NCI-H748 (cell line): Measurements from ENCODE around the gene FAM83C.
"Not testable (repeated sequence)": the region's sequence is repeated elsewhere in the genome, so short reads cannot be mapped to it uniquely, and the experiment has no call there.

Experiments used
- DNase-seq: peaks from one replicate; lab custom pipeline; 2025; ENCODE audit not compliant: unreplicated experiment; lab: John Stamatoyannopoulos, UW

FAM83C gene

DNA sequence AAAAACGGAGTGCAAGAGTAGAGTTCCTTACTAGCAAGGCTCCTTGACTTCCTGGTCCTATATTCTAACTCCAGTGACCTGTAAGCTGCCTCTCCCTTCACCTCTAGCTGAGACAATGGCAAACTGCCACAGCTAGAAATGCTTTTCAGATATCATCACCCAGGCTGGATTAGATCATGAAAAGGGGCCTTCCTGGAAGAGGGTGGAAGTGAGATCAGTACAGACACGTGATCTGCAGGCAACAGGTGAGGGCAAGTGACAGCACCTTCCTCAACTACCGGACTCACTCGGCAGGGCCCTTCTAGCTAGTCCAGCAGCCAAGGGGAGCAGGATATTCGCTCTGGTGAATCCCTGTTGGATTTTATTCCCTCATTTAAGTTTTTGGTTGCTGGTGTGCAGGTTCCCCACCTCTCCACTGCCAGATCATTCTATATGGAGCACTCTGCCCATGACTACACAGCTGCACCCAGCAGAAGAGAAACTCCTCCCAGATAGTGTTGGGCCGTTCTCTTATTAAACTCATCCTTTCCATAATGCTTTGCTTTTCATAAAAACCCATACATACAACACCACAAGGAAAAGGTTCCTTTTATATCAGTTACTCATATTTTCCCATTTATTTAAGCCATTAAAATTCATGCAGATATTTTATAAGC, 26.4 kb upstream of the FAM83C start:
- no peak for DNase-seq

DNA sequence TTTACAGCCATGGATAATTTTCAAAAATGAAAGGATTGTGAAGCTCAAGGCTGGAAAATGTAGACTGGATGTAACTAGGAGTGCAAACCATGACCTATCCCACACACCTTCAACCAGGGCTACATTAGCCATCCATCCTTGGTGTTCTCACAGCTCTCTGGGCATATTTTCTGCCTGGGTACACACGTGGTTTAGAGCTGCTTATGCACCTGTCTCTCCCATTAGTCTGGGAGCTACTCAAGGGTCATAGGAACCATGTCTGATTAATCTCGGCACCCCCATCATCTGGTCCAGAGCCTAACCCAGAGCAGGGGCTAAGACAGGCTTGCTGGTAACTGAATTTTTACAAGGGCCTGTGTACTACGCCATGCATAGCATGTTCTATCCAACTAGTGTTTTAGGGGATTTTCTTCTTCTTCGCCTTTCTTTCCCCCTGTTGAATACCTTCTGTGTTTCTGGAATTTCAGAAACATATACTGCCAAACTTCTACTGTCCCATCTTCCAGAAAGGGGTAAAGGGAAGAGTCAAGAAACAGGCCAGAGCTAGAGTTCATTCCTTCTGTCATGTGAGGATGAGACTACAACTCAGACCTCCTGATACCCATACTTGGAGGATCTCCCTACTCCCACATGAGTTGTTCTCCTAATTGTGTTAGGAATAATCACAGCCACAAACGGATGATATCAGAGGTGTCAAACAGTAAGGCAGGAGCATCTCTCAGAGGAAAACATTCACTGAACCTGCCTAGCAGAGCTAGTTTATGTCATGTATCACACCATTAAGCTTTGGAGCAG, 25.4 kb upstream of the FAM83C start:
- no peak for DNase-seq

DNA sequence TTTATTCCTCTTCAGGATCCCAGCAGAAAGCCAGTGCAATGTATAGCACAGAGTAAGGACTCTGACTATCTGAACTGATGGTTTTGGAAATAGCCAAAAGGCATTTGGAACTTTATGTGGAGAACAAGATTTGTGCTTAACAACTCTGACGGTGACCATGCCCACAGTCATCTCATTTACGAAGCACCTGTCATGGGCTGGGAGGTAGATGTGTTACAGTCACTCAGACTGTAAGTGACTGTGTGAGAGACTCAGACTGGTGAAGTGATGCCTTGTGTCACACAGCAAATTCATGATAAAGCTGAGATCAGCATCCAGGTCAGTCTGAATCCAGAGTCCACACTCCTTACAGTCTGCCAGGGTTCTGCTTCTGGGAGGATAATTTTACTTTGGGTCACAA, 23.9 kb upstream of the FAM83C start:
- DNase-seq = no peak

- not testable (repeated sequence) for DNase-seq
Observed at GRCh38 chr20:35315632-35316020, 23.4 kb upstream of the FAM83C start.

- no peak for DNase-seq
Observed at GRCh38 chr20:35314816-35315631, 22.8 kb upstream of the FAM83C start.

DNA sequence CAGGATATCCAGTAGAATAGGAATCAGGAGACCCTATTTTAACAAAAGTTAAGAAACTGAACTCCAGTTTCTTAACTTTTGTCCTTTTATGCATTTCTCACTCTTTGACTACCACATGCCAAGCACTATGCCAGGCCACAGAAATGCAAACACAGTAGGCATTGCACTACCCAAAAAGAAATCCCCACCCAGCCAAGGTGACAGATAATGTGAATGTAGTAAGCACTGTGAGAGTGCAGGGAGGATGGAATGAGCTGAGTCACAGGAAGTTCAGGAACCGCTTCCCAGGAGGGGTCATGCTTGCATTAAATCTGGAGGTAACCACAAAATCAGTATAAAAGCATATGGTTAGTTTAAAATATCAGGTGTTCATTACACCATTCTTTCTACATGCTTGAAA, 20.1 kb upstream of the FAM83C start:
- no peak for DNase-seq

DNA sequence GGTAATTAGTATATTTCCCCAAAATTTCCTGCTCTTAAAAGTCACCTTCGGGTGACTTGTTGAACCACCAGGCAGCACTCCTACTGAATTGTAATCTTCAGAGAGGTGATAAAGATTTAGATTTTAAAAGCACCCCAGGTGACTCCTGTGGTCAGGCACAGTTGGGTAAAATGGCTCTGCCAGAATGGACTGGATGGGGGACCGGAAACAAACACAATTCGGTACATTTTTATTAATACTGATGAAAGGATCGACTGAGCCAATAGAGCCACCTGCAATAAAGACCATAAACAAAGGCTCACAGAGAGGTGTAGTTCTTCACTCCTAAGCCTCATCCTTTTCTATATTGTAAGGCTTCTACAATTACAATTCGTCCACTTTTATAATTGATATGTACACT, 19.6 kb upstream of the FAM83C start:
- DNase-seq = no peak

DNA sequence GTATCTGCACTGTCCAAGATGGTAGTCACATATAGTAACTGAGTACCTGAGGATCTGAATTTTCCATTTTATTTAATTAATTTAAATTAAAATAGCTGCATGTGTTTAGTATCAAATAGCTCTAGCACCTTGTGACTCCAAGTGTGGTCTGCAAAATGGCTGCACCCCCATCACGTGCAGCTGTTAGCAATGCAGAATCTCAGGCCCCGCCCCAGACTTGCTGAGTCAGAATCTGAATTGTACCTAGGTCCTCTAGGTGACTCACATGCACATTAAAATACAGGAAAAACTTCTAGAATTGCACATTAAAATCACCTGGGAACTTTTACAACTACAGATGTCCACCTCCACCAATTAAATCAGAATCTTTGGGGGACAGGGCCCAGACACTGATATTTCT, 19.2 kb upstream of the FAM83C start:
- no peak for DNase-seq

GRCh38 chr20:35307666-35308653, 15.7 kb upstream of the FAM83C start:
- DNase-seq = no peak

DNA sequence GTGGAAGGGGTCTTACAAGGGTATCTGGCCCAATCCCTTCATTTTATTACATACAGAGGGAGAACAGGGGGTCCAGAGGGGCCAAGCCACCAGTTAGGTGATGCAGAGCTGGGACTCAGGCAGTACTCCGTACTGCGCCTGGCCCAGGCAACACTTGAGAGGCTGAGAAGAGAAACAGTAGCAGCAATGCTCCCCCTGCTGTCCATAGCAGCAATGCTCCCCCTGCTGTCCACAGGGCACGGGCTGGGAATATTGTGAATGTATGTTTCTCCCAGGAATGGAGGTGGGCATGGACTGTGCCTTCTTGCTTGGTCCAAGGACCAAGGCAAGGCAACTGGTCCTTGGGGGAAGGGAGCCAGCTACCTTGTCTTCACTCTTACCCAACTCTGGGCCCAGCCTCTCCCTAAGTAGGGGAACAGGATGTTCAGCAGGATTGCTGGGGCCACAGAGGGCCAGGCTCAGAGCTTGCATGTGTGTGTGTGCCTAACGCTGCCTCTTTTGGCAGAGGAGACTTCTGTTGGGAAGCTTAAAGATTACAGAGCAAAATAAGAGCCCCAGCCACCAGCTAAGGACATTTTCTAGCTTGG, 14.8 kb upstream of the FAM83C start:
- DNase-seq = peak; percentile 49

GRCh38 chr20:35305682-35306556, 13.7 kb upstream of the FAM83C start:
- no peak for DNase-seq

GRCh38 chr20:35304956-35305355, 12.7 kb upstream of the FAM83C start:
- no peak for DNase-seq

- peak; percentile 82 for DNase-seq
Observed at GRCh38 chr20:35303735-35304491, 11.7 kb upstream of the FAM83C start.

DNA sequence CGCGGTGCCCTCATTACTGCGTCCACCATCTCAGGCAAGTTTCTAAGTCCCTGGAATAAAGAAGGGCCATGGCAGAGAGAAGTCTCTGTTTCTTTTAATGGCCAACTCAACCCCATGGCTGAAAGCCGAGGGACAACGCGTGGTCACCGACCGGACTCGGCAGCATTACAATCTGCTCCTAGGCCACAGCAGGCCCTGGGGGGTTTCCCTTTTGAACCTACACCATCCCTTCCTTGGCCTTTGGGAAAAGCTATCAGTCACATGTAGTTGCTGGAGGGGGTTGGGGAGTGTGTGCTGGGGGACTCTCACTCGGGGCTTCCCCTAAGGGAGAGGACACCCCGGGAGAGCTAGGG, 11.1 kb upstream of the FAM83C start:
- no peak for DNase-seq

DNA sequence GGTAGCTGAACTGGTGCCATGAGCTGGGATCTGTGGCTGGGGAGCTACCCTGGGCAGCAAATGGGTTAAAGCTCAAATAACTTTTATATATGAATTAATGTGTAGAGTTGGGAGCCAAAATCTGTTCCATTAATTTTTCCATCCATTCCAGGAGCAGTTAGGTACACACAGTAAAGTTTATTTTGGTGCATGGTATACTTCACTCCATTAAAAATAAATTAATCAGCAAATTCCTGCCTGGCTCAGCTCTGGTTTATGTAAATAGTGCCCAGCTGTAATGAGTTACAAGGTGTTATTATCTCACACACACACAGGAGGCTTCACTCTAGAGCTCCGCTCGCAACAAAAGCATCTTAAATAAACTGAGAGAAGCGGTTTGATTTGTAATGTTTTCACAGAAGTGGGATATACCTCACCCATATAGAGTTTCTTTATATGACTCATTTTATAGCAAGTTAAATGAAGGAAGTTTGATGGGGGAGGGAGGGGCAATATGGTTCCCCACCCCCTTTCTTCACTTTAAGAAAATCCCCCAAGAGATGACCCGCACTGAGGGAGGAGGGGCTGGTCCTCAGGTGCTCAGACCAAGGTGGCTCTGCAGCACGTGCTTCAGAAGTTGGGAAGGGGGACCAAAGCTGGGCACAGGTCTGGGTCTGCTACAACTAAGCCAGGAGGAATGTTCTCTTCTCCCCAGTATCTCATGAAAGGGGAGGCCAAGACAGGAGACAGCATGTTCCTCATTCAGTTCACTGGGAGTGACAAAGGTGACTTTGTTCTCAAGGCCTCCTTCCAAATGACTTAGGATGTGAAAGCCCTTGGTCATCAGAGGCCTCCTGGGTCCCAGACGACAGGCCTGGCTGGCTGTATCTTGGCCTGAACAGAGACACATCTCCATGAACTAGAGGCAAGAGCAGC, 10.5 kb upstream of the FAM83C start:
- DNase-seq = no peak

DNA sequence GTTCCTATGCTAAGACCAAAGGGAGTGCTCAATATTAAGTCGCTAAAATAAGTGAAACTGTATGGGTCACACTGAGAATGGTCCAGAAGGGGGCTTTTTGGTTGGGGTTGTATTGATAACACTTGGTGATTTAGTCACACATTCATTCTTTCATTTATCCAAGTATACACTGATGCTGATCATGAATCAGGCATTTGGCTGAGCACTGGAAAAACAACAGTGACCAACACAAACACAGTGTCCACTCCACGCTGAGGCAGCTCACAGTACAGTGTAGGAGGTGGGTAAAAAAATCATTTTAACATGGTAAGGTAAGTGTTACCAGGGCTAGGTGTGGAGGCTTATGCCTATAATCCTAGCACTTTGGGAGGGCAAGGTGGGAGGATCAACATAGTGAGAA, 9.2 kb upstream of the FAM83C start:
- no peak for DNase-seq

DNA sequence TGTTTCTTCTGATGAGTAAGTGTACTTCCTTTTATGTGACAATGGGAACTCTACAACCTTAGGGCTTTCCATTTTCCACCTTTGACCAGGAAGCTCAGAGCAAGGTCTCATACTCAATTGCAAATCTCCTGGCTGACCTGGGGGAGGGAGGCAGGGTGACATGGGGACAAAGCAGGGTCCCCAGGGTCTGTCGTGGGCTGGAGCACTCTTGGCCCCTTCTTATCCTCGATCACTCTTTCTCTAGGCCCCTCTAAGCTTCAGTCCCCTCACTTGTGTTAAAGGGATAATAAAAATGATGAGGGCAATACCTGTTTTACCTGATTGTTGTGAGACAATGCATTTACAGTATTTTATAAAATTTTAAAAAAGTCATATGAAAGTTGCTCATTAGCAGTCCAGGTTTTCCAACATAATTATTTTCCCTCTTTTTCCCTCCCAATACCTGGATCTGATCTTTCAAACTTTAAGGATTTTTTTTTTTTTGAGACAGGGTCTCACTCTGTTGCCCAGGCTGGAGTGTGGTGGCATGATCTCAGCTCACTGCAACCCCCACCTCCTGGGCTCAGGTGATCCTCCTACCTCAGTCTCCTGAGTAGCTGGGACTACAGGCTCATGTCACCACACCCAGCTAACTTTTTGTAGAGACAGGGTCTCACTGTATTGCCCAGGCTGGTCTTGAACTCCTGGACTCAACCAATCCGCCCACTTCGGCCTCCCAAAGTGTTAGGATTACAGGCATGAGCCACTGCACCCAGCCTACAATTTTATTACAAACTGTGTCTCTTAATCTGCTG, 8.4 kb upstream of the FAM83C start:
- DNase-seq = no peak
